ENCODE results near the gene ZBTB46.

- TF ChIP-seq CTCF (conservative IDR thresholded peaks at IDR 0.05) = no peak
- TF ChIP-seq ZFX (IDR thresholded peaks at IDR 0.05) = no peak
These were observed 65.2 kb downstream of the ZBTB46 start for GRCh38 chr20:63765902-63766301.

Measured in C4-2B (cell line).